Endothelial cell of umbilical vein (primary cell): Measurements from ENCODE around the gene DENND5B. TPM values are rescaled to one million over a fixed set of nuclear protein-coding genes. Genes with fewer than 3 reads are reported as not detected.
A peak's percentile ranks its signal among the peaks of the same experiment; 100 is the strongest.

ENCODE experiments used
- BruUV-seq: library from RNA; stranded (reverse); fragments of 400-500 nt; replicated peaks from 2 replicates; lab custom pipeline; 2021; lab: Mats Ljungman, UMichigan
- CTCF ChIA-PET: fragments of 300-600, 350-600 bp; sonication (Branson Sonifier 250); formaldehyde crosslinking; loops from one replicate; lab custom pipeline; 2021; ENCODE audit warnings: antibody characterized with exemption, inconsistent platforms; lab: Charles Lee
- POLR2A ChIA-PET: fragments of 300-600, 350-600 bp; sonication (Branson Sonifier 250); formaldehyde crosslinking; loops from one replicate; lab custom pipeline; 2021; ENCODE audit warnings: antibody characterized with exemption, inconsistent platforms; lab: Charles Lee
- DNase-seq: peaks from one replicate; pipeline ENCODE4 v3.0.0-alpha.2; 2011; ENCODE audit warnings: low read depth, low spot score
- FAIRE-seq: peaks from 2 replicates; lab custom pipeline; 2011; peaks lifted over from hg19 to GRCh38; lab: Jason Lieb, UNC
- H2AFZ ChIP-seq: 2 replicates; pipeline ENCODE4 v1.6.0; 2012; ENCODE audit warnings: low read depth, low read length, control low read depth, inconsistent platforms
- H3K27ac ChIP-seq: 2 replicates; pipeline ENCODE4 v1.5.1; 2011; ENCODE audit warnings: low read depth, mild to moderate bottlenecking, control low read depth, low read length, moderate library complexity; ENCODE audit not compliant: insufficient read depth
- H3K27me3 ChIP-seq, 2 experiments: 2 replicates each; pipeline versions ENCODE4 v1.6.0 to v1.6.1; 2011; ENCODE audit warnings: low read length in 2 of 2, mixed read lengths in 1 of 2; ENCODE audit not compliant: control insufficient read depth in 2 of 2, insufficient read depth in 2 of 2
- H3K36me3 ChIP-seq, 2 experiments: 2 replicates in 1 of 2; 3 replicates in 1 of 2; pipeline ENCODE4 v1.5.1; 2011; ENCODE audit warnings: low read length in 2 of 2, mild to moderate bottlenecking in 1 of 2, moderate library complexity in 1 of 2; ENCODE audit not compliant: control insufficient read depth in 2 of 2, insufficient read depth in 2 of 2; ENCODE audit errors: extremely low read depth in 1 of 2
- H3K4me1 ChIP-seq: 3 replicates; pipeline ENCODE4 v1.5.1; 2011; ENCODE audit warnings: mild to moderate bottlenecking, low read length; ENCODE audit not compliant: control insufficient read depth, insufficient read depth; ENCODE audit errors: extremely low read depth
- H3K4me2 ChIP-seq: 2 replicates; pipeline ENCODE4 v1.6.1; 2011; ENCODE audit warnings: low read length, control low read depth, mixed read lengths; ENCODE audit not compliant: insufficient read depth
- H3K4me3 ChIP-seq, 3 experiments: fragments of 200-600 bp in 1 of 3; sonication (generic), shearing (Covaris generic) in 1 of 3; replicated peaks in 1 of 3; 2 replicates each; pipeline ENCODE4 v1.5.1; 2011 to 2016; ENCODE audit warnings: control low read depth in 3 of 3, low read length in 3 of 3, mild to moderate bottlenecking in 2 of 3, inconsistent platforms in 1 of 3, low read depth in 1 of 3, moderate library complexity in 1 of 3; ENCODE audit not compliant: insufficient read depth in 1 of 3
- H3K79me2 ChIP-seq: 2 replicates; pipeline ENCODE4 v1.6.0; 2012; ENCODE audit warnings: low read length, inconsistent platforms; ENCODE audit not compliant: control insufficient read depth, insufficient read depth
- H3K9ac ChIP-seq: replicated peaks from 2 replicates; pipeline ENCODE3; 2011; ENCODE audit warnings: low read length, control low read depth; ENCODE audit not compliant: insufficient read depth; ENCODE audit errors: extremely low read depth
- H3K9me1 ChIP-seq: replicated peaks from 3 replicates; pipeline ENCODE4 v1.6.0; 2011; ENCODE audit warnings: mild to moderate bottlenecking, low read length; ENCODE audit not compliant: control insufficient read depth, insufficient read depth; ENCODE audit errors: extremely low read depth
- H3K9me3 ChIP-seq: replicated peaks from 2 replicates; pipeline ENCODE4 v1.5.1; 2012; ENCODE audit warnings: low read length, inconsistent platforms; ENCODE audit not compliant: control insufficient read depth, insufficient read depth
- H4K20me1 ChIP-seq: replicated peaks from 2 replicates; pipeline ENCODE3; 2011; ENCODE audit warnings: mild to moderate bottlenecking, low read length; ENCODE audit not compliant: control insufficient read depth, insufficient read depth; ENCODE audit errors: extremely low read depth
- CTCF ChIP-seq, 2 donors: IDR thresholded peaks; 1 replicate in 1 of 2; 2 replicates in 1 of 2; pipeline ENCODE4 v1.5.1; 2011; ENCODE audit warnings: low read length in 2 of 2, mild to moderate bottlenecking in 2 of 2, moderate library complexity in 2 of 2, control low read depth in 1 of 2, inconsistent platforms in 1 of 2, low read depth in 1 of 2; ENCODE audit not compliant: insufficient read depth in 1 of 2; ENCODE audit errors: extremely low read depth in 1 of 2
- EZH2 ChIP-seq: IDR thresholded peaks from 2 replicates; pipeline ENCODE4 v1.6.1; 2012; ENCODE audit warnings: borderline replicate concordance, low read depth, mild to moderate bottlenecking, moderate library complexity, low read length, inconsistent platforms; ENCODE audit not compliant: severe bottlenecking
- GATA2 ChIP-seq: IDR thresholded peaks from 2 replicates; pipeline ENCODE4 v1.7.0; 2011; ENCODE audit warnings: low read depth, mild to moderate bottlenecking, moderate library complexity, mixed read lengths, low read length; ENCODE audit not compliant: insufficient read length, insufficient read depth
- JUN ChIP-seq: IDR thresholded peaks from 2 replicates; pipeline ENCODE4 v1.6.1; 2011; ENCODE audit warnings: borderline replicate concordance, low read depth; ENCODE audit not compliant: insufficient read length, insufficient read depth
- MAX ChIP-seq: IDR thresholded peaks from 2 replicates; pipeline ENCODE4 v1.6.1; 2011; ENCODE audit not compliant: insufficient read depth, insufficient read length
- MYC ChIP-seq: IDR thresholded peaks from one replicate; pipeline ENCODE4 v1.6.1; 2011; ENCODE audit warnings: mild to moderate bottlenecking, low read depth, low read length
- POLR2A ChIP-seq: IDR thresholded peaks from 2 replicates; pipeline ENCODE4 v1.6.1; 2012; ENCODE audit warnings: low read depth, mild to moderate bottlenecking, control low read depth, low read length
- POLR2AphosphoS5 ChIP-seq: IDR thresholded peaks from 2 replicates; pipeline ENCODE4 v1.6.1; 2012; ENCODE audit warnings: low read depth, mild to moderate bottlenecking, control low read depth, low read length, moderate library complexity; ENCODE audit not compliant: insufficient read depth
- dilution Hi-C: fragments of 300-500 bp; cut with MboI; formaldehyde crosslinking; loops from one replicate; pipeline ENCODE4 v1.15.0; 2019; ENCODE audit warnings: low sequenced_read_pairs; ENCODE audit not compliant: extremely low pct_ligation_motif_present
- intact Hi-C: fragments of 100-400 bp; cut with micrococcal nuclease; formaldehyde crosslinking; loops from one replicate; pipeline ENCODE4 v1.10.0; 2022
- polyA plus RNA-seq, 4 experiments: library from polyadenylated mRNA; depleted of rRNA in 3 of 4; stranded (reverse) in 3 of 4; unstranded in 1 of 4; fragments of >200 nt; gene quantifications; 2 replicates each; pipeline versions ENCODE4 v1.2.1 to v1.2.3, GENCODE V29; 2011 to 2012; ENCODE audit warnings: missing spikeins in 1 of 4
- total RNA-seq: library from RNA; stranded (reverse); gene quantifications from 2 replicates; pipeline ENCODE4 v1.2.3, GENCODE V29; 2021

Gene DENND5B
- total and polyA plus RNA-seq, 2 donors (not counting 3 experiments of a cell fraction or from before 2014, with no cell fraction given): 10.3 to 18.3 TPM

GRCh38 chr12:31506515-31507306 lies 84.2 kb downstream of the DENND5B start:
- dilution Hi-C loops (no loop called here), intact Hi-C loops (loop anchor here (1.0 to 5.0 kb wide), 3 partner anchors 13 to 184 kb away; no protein-coding TSS in a partner anchor)
- Histone ChIP-seq H3K9me1 (no peaks in the 10 kb centered on the region), H3K36me3 (no peaks in the 10 kb centered on the region), H2AFZ (no peak overlapping the region), H3K9me3 (no peaks in the 10 kb centered on the region), H3K4me1 (peaks cover 24% of the 10 kb centered on the region), H3K27me3 (no peaks in the 10 kb centered on the region), H3K27ac (peak overlapping the region; percentile 82), H3K4me2 (peak overlapping the region; percentile 31), H3K79me2 (peaks cover 2% of the 10 kb centered on the region), H3K9ac (no peak overlapping the region), H4K20me1 (no peaks in the 10 kb centered on the region), H3K4me3 (no peak overlapping the region)
- DNase-seq: peak; percentile 72
- ChIA-PET CTCF (interaction anchor here (0.6 to 2.1 kb wide), 6 partner anchors 10 to 17 kb away, joined by 3 to 8 read pairs (median 5); no protein-coding TSS in a partner anchor), POLR2A (interaction anchor here (1.3 kb wide), 1 partner anchor 12 kb away, joined by 7 read pairs; no protein-coding TSS in a partner anchor)
- BruUV-seq: TSS peak; percentile 69
- peak; percentile 86 for FAIRE-seq
- TF ChIP-seq CTCF (IDR thresholded peaks at IDR 0.05; ENCODE audit: extremely low read depth in 1 of 2, insufficient read depth in 1 of 2, low read depth in 1 of 2, low read length in 2 of 2) (no peak), POLR2AphosphoS5 (peak; percentile 27), JUN (peak; percentile 67), EZH2 (no peak), MYC (no peak), MAX (no peak), GATA2 (no peak), POLR2A (no peak)
